ENCODE measurements around the gene MYLK4.

The MYLK4 gene

GRCh38 chr6:2750832-2751231, at the start of gene MYLK4:
MYLK4 (minus strand) TSS chr6:2750922; CDS start chr6:2749294, 1,628 bp downstream.
- no peak for DNase-seq

DNA sequence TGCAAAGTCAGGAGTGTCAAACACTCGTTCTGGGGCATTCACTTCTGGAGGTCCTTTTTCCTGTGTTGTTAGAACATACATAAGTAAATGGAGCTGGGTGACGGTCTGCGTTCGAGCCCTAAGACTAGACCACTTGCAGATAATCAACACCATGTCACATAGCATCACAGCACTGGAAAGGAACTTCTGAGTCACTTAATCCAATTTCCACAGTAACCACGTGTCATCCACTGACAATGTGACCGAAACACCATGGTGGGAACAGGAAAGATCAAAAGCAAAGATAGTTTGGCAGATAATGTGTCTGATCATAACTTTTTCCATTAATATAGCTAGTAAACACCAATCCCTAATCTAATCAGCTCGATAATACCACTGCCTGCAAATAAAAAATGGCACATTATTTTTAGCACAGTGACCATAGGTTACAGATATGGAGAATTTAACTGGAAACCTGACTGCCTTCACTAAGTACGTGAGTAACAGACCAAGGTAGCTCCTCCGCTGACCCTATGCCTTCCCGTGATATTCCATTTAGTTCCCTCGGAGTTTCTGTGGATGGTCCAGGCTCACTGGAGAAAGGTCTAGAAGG, 49.3 kb upstream of the MYLK4 start:
- DNase-seq: no peak

DNA sequence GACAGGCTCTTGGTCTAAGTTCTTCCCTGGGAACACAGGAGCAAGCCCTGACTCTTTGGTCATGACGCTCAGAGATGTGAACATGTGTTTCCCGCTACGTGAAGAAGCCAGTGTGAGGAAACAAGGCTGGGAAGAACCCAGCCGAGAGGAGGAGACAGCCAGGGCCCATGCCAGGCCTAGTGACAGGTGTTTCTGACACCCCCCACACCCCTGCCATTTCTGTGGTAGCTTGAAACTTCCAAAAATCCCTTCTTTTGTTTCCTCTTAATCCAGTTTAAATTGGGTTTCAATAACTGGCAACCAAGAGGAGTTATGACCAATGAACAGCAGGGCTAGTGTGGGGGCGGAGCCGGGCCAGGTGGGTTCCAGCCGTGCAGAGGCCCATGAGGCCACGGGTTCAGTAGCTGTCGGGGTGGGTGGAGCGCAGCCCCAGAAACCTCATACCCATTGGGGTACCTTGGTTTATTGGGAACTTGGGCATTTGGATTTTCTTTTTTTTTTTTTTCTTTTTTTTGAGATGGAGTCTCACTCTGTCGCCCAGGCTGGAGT, 47.9 kb upstream of the MYLK4 start:
- no peak for DNase-seq

GRCh38 chr6:2797564-2798031, 46.9 kb upstream of the MYLK4 start:
- DNase-seq: no peak

DNA sequence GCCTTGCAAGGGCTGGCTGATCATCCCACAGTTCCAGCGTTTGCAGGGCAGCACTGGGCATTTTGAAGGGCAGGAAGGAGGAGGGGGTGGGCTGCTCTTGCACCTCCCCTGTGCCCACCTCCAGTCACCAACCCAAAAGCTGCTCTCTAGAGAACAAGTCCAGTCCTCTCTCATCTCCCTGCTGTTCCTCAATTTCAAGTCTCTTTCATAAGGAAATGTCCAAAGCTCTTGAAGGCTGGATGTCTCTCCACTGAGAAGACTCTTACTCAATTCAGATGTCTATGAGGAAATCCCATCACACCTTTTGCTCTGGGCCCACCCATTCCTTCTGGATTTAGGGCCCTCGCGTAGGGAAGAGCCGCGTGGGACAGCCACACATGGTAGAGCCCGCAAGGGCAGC, 46.1 kb upstream of the MYLK4 start:
- DNase-seq: no peak

DNA sequence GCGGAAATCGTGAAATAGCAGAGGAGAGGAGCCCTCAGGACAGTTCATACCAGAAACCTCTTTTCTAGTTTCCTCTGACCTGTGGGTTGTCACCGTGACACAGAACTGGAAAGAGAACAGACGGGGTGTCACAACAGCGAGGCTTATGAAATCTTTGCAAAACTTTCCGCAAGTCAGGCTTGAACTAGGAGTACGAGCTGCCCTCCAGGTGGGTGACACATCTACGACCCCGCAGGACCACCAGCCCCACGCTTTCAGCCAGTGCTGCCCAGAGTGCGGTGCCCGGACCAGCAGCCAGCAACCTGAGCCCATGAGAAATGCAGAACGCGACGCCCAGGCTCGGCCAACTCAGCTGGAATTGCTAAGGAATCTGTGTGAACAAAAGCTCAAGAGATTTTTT, 45.2 kb upstream of the MYLK4 start:
- DNase-seq: peak; percentile 34

- no peak for DNase-seq
These were observed 44.4 kb upstream of the MYLK4 start for GRCh38 chr6:2795162-2795561.

DNA sequence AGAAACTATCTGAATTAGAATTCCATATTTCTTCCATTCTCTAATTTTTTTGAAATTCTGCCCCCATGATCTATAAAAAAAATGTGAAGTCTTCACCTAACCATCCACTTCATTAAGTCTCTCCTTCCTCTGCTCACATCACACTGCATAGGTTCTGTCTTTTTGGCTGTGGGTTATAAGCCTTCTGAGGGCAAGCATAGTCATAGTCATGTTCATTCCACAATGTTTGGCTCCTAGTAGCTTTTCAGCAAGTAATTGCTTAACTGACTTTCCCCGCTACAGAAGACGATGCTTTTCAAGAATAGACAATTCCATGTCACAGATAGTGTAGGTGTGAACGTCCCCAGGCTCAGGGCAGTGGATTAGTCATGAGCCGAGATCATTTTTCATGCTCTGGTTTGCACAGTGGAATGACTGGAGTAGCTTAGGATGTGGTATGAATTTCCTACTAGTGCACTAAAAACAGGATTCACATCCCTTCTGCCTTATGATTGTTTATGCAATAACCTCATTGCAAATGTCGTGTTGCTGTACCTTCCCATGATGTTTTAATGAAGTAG, 43.5 kb upstream of the MYLK4 start:
- DNase-seq: no peak

DNA sequence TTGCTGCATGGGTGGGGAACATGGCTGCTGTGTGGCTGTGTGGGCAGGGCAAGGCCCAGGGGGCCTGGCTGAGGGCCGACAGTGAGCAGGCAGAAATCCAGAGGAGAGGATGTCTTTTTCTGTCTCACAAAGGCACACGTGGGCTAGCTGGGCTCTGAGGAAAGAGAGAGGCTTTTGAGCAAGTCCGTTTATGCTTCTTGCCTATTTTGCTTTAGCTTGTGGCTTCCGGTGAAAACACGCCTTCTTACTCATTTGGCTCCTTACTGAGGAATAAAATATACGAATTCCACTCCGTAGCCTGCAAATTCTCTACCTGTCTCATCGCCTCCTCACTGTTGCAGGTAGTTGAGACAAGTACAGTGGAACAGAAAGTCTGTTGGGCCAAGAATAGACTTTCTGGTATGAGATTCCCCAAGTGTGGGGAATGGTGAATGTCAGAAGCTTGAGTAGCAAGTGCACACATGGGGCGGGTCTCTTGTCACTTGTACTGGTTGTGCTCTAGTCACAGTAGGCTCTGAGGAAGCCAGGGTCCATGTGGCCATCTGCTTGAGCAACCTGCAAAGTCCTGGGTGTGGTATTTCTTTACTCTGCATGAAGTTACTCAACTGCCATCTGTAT, 42.9 kb upstream of the MYLK4 start:
- DNase-seq: peak; percentile 68

DNA sequence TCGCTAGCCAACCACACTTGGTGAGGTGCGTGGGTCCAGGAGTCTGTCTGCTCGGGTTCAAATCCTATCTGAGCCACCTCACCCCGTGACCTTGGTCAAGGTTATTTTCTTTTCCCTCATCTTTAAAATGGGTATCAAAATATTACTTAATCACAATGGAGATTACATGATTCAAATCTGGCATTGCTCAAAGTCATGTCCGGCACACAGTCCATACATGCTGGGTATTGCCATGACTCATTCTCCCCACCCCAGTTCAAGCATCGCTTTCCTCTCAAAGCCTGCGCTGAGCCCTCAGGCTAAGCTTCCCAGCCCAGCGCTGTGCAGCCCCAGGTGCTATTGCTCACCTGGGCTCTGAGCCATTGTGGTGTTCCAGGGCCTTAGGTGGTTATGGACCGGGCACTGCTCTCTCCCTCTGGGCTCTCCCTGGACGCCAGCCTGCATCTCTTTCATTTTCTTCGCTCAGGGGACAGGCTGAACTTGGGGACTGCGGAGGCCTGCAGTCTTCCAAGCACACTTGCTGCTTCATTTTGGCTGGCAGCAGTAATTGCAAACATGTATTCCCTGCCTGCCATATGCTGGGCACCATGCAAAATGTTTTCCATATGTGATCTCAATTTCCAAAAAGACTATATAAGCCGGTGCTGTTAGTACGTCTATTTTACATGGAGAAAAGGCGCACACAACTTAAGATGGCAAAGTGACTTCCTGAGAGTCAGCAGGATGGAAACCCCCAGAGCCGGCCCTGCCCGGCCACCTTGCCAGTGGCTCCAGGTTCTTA, 41.8 kb upstream of the MYLK4 start:
- DNase-seq: peak; percentile 29

DNA sequence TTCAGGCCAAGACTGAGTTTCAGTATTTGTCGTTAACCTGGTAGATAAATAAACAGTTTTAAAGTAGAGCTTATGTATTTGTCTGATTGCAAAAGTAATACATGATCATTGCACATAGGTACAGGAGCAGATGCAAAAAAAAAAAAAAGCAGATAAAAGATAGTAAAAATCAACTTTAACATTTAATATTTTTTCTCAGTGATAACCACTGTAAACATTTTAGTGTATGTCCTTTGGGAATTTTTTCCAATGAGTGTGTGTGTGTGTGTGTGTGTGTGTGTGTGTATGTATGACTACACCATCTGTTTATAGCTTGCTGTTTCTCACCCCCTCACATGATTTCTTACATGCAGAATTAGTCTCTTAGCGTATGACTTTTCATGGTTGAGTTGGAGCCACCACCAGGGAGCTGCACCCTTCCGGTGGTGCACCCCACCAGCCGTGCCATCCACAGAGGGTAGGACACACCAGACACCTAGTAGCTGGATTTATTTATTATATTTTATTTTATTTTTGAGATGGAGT, 40.8 kb upstream of the MYLK4 start:
- peak; percentile 38 for DNase-seq

DNA sequence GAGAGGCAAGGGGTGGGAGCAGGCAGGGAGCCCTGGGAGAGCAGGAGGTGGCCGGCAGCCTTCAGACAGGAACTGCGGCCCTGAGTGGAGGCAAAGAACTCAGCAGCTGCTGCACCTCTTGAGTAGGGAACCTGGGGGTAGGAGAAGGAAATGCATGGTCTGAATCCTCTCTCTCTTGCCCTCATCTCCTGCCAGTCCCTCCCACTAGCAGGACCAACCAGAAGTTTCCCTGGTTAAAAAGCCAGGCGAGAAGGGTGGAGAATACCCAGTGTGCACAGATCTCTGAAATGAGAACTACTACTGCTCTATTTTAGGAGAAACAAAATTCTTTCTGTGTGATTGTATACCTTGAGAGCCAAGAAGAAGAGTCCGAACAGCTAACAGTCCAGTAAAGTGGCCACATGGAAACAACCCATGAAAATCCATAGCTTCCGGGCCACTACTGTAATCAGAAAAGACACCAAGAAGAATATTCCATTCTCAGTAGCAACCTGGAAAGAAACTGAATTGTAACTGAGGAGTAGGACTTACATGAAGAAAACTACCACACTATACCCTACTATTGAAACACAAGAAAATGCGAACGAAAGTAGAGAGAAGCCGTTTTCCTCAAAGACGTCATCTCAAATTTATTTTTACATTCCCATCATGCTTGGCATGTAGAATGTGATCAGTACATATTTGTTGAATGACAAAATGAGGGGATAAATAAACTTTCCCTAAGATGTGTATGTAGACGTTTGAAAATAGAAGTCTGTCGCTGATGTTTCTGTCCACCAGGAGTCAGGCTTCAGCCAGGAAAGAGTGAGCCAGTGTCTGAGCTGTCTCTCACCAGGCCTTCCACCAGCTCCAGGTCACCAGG, 40.1 kb upstream of the MYLK4 start:
- DNase-seq: peak; percentile 65

- DNase-seq: no peak
These were observed 35.5 kb upstream of the MYLK4 start for GRCh38 chr6:2786269-2786668.

DNA sequence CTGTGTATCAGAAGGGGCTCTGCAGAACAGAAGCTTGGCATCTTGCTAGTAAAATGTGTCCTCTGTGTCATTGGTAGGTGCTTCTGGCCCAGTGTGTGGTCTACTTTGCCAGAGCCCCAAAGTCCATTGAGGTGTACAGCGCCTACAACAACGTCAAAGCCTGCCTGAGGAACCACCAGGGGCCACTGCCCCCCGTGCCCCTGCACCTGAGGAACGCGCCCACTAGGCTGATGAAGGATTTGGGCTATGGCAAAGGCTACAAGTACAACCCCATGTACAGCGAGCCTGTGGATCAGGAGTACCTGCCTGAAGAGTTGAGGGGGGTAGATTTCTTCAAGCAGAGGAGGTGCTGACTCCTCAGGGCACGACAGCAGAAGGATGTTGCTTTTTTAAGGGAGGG, 34.2 kb upstream of the MYLK4 start:
- DNase-seq: no peak

DNA sequence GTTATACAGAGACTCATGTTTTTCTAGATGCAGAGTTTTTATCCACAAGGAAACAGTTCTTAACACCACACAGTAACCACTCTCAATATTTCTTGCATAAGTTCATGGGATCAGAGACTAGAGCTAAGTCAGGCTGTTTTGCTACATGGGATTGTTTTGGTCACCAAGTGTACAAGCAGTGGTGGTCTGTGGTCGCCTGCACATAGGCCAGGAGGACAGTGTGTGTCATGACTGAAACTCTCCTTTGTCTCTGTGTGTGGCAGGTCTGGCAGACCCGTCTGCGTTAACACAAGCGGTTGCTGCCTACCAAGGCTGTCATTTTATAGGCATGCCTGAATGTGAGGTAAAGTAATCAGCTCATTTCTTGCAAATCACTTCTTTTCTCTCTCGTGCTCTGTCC, 33.3 kb upstream of the MYLK4 start:
- no peak for DNase-seq

DNA sequence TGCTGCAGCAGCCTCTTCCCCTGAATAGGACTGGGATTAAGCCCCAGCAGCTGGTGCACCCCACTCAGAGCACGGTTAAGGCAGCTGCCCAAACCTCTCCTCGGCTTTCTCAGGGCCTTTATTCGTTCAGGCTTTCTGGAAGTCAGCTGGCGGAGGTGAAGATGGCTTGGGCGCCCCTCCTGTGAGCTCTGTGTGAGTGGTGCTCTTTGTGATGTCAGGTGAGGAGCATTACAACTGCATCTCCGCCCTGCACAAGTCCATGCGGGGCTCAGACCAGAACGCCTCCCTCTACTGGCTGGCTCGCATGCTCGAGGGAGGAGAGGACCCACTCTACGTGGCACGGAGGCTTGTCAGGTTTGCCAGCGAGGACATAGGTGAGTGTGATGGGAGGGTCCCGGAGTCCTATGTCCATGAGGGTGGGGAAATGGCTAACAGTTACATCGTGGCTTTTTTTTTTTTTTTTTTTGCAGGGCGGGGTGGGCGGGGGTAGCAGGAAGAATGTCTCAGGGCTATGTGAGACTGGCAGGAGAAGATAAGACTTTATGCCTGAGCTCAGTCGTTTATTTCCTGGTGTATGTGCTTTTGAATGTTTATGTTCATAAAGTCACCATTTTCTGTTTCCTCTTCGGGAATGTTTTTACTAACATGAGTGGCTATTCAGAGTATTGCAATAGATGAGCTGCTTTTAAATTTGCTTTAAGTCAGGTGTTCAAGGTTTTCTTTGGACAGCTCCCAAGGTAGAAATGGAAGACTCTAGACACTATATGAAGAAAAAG, 32.7 kb upstream of the MYLK4 start:
- DNase-seq: no peak

GRCh38 chr6:2782825-2783187, 32.1 kb upstream of the MYLK4 start:
- DNase-seq: no peak

GRCh38 chr6:2782356-2782708, 31.6 kb upstream of the MYLK4 start:
- DNase-seq: no peak

DNA sequence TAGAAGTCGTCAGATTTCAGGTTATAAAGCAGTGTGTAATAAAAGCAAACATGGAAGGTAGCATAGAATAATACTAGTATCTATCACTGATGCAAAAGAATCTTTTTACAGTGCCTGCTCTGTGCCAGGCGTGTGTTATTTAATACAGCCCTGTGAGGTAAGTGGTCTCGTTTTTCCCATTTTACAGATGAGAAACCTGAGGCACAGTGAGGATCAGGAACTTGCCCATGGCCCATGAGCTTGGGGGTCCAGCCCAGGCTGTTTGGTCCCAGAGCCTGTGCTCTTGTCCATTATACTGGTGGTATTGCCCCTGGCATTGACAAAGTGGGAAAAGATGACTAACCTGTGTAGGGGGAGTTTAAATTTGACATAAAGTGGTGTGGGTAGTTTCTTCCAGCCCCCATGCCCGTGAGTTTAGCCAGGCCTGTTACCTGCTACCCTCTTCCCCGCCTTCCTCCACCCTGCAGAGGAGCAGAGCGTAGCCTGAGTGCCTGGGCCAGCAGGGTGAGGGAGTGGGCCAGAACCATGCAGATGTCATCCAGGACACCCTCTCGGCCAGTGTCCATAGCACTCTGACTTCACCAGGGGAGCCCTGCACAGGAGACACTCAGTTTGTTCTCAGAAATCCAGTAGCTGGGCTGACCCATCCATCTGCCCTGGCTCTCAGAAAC, 31.1 kb upstream of the MYLK4 start:
- no peak for DNase-seq

DNA sequence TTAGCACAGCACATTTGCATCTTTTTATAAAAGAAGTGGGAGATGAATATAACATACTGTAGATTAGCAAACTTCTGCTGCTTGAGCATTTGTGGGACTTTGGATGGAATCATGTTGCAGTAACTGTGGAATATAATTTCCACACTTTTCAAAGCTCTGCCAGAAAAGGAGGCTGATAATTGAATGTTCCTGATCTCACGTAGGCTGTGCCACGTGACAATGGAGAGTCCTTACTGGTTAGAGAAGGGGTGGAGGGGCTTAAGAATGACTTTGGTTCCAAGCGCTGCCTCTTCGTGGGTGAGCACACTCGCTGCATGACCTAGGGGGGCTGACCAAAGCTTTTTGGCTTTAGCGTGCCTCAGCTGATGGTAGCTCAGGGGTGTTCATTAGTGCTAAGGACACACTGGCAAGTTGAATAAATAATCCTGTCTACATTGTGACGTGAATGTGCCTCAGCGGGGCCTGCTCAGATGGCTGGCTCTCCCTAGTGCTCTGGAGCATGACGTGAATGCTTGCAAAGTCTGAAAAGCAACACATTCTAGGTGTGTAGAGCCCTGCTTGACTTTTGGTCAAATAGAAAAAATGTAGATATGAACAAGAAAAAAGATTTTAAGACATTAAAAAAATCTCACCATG, 29.5 kb upstream of the MYLK4 start:
- no peak for DNase-seq

- no peak for DNase-seq
These were observed 26.5 kb upstream of the MYLK4 start for GRCh38 chr6:2777249-2777648.
